SK-N-SH treated with all-trans-retinoic acid at 6 μM for 48 hours (cell line): Measurements from ENCODE around the gene CD207.

Experiments
- ATAC-seq: fragments of 200-7000 bp; cut with Tn5 transposase; 3 replicates; pipeline ENCODE4 v1.9.1; 2020; ENCODE audit warnings: mild to moderate bottlenecking, moderate library complexity
- ARNTL ChIP-seq: fragments of 450-650 bp; formaldehyde crosslinking; IDR thresholded peaks from 2 replicates; pipeline ENCODE4 v1.5.0; 2020; ENCODE audit warnings: low read depth, mild to moderate bottlenecking, moderate library complexity, borderline replicate concordance
- BACH2 ChIP-seq: fragments of 250-450 bp; sonication (Bioruptor Pico); IDR thresholded peaks from 2 replicates; pipeline ENCODE4 v1.9.0; 2021; ENCODE audit warnings: mild to moderate bottlenecking, borderline replicate concordance
- CREB5 ChIP-seq: fragments of 250-450 bp; sonication (Bioruptor Pico); IDR thresholded peaks from 2 replicates; pipeline ENCODE4 v1.5.1; 2020; ENCODE audit warnings: low read depth, mild to moderate bottlenecking, moderate library complexity
- CSDC2 ChIP-seq: fragments of 250-450 bp; sonication (Bioruptor Pico); IDR thresholded peaks from 2 replicates; pipeline ENCODE4 v1.5.0; 2020; ENCODE audit warnings: mild to moderate bottlenecking, moderate library complexity
- ESRRG ChIP-seq: fragments of 250-450 bp; sonication (Bioruptor Pico); IDR thresholded peaks from 2 replicates; pipeline ENCODE4 v1.6.1; 2021; ENCODE audit warnings: mild to moderate bottlenecking
- GLIS3 ChIP-seq: fragments of 250-450 bp; sonication (Bioruptor Pico); IDR thresholded peaks from 2 replicates; pipeline ENCODE4 v1.5.0; 2020; ENCODE audit warnings: mild to moderate bottlenecking, moderate library complexity
- ISL1 ChIP-seq: fragments of 250-450 bp; sonication (Bioruptor Pico); IDR thresholded peaks from 2 replicates; pipeline ENCODE4 v2.1.2; 2022; ENCODE audit warnings: mild to moderate bottlenecking, moderate library complexity
- OSR1 ChIP-seq: fragments of 250-450 bp; sonication (Bioruptor Pico); IDR thresholded peaks from 2 replicates; pipeline ENCODE4 v1.8.0; 2022; ENCODE audit warnings: moderate library complexity, mild to moderate bottlenecking, inconsistent platforms
- PATZ1 ChIP-seq: fragments of 250-450 bp; sonication (Bioruptor Pico); IDR thresholded peaks from 2 replicates; pipeline ENCODE4 v1.8.0; 2020; ENCODE audit warnings: mild to moderate bottlenecking, moderate library complexity, borderline replicate concordance
- POU6F1 ChIP-seq: fragments of 250-450 bp; sonication (Bioruptor Pico); IDR thresholded peaks from 2 replicates; pipeline ENCODE4 v1.8.0; 2021; ENCODE audit warnings: low read depth, mild to moderate bottlenecking, moderate library complexity, borderline replicate concordance
- RARB ChIP-seq: fragments of 250-450 bp; sonication (Bioruptor Pico); IDR thresholded peaks from 2 replicates; pipeline ENCODE4 v1.8.0; 2021; ENCODE audit warnings: mild to moderate bottlenecking, moderate library complexity
- SNAI2 ChIP-seq: fragments of 250-450 bp; sonication (Bioruptor Pico); IDR thresholded peaks from 2 replicates; pipeline ENCODE4 v1.5.0; 2020; ENCODE audit warnings: mild to moderate bottlenecking, moderate library complexity
- TCF4 ChIP-seq: fragments of 250-450 bp; sonication (Bioruptor Pico); IDR thresholded peaks from 2 replicates; pipeline ENCODE4 v1.8.0; 2021; ENCODE audit warnings: mild to moderate bottlenecking, moderate library complexity, borderline replicate concordance
- TOX ChIP-seq: fragments of 250-450 bp; sonication (Bioruptor Pico); IDR thresholded peaks from 2 replicates; pipeline ENCODE4 v1.8.0; 2021; ENCODE audit warnings: mild to moderate bottlenecking, moderate library complexity, borderline replicate concordance
- TSHZ2 ChIP-seq: fragments of 250-450 bp; sonication (Bioruptor Pico); IDR thresholded peaks from 2 replicates; pipeline ENCODE4 v1.5.0; 2020; ENCODE audit warnings: mild to moderate bottlenecking, moderate library complexity
- ZC3H10 ChIP-seq: fragments of 250-450 bp; sonication (Bioruptor Pico); IDR thresholded peaks from 2 replicates; pipeline ENCODE4 v1.5.1; 2021; ENCODE audit warnings: mild to moderate bottlenecking, moderate library complexity
- ZFP3 ChIP-seq: fragments of 250-450 bp; sonication (Bioruptor Pico); IDR thresholded peaks from 2 replicates; pipeline ENCODE4 v1.5.0; 2020; ENCODE audit warnings: mild to moderate bottlenecking, moderate library complexity
- ZNF565 ChIP-seq: fragments of 450-650 bp; formaldehyde crosslinking; conservative IDR thresholded peaks from 2 replicates; pipeline ENCODE4 v1.5.0; 2020; ENCODE audit warnings: low read depth, mild to moderate bottlenecking, moderate library complexity
- ZNF70 ChIP-seq: fragments of 450-650 bp; formaldehyde crosslinking; IDR thresholded peaks from 2 replicates; pipeline ENCODE4 v1.5.0; 2020; ENCODE audit warnings: mild to moderate bottlenecking, moderate library complexity

The CD207 gene

GRCh38 chr2:70817284-70817954 lies 18.2 kb downstream of the CD207 start (continued):
- TF ChIP-seq PATZ1 (CRISPR knock-in tag) (no peak), ZNF70 (CRISPR knock-in tag) (no peak), CSDC2 (CRISPR knock-in tag) (no peak), TCF4 (no peak), ZC3H10 (no peak), ZFP3 (no peak)

GRCh38 chr2:70816726-70817125 lies 18.9 kb downstream of the CD207 start:
- ATAC-seq: no peak
- TF ChIP-seq ISL1 (no peak), TSHZ2 (CRISPR knock-in tag) (no peak), TOX (CRISPR knock-in tag) (no peak), BACH2 (CRISPR knock-in tag) (no peak), ESRRG (no peak), SNAI2 (no peak), CREB5 (CRISPR knock-in tag) (no peak), PATZ1 (CRISPR knock-in tag) (no peak), POU6F1 (no peak), OSR1 (CRISPR knock-in tag) (no peak), ZFP3 (no peak), CSDC2 (CRISPR knock-in tag) (no peak), ARNTL (CRISPR knock-in tag) (no peak), RARB (CRISPR knock-in tag) (no peak), GLIS3 (CRISPR knock-in tag) (no peak), TCF4 (no peak), ZC3H10 (no peak), ZNF565 (CRISPR knock-in tag) (no peak)

GRCh38 chr2:70808983-70809958 lies 26.3 kb downstream of the CD207 start:
- TF ChIP-seq POU6F1: no peak
- TF ChIP-seq TOX (CRISPR knock-in tag): no peak
- ATAC-seq: no peak
